Liver (tissue), 9 donors: Measurements from ENCODE around the gene CNR1. TPM values are rescaled to one million over a fixed set of nuclear protein-coding genes. Genes with fewer than 3 reads are reported as not detected.

Experiments used
- DNase-seq: peaks from one replicate; pipeline ENCODE4 v3.0.0-alpha.2; 2017; ENCODE audit warnings: low spot score
- H3K27ac ChIP-seq, 2 donors: one replicate each; pipeline ENCODE4 v1.7.0; 2013; ENCODE audit warnings: inconsistent platforms in 2 of 2, low read length in 2 of 2, control low read depth in 1 of 2, low read depth in 1 of 2, mild to moderate bottlenecking in 1 of 2
- H3K27me3 ChIP-seq, 4 donors: one replicate each; pipeline versions ENCODE4 v1.6.1 to v1.7.0; 2013; ENCODE audit warnings: low read length in 3 of 4, inconsistent platforms in 1 of 4, mild to moderate bottlenecking in 1 of 4, moderate library complexity in 1 of 4; ENCODE audit not compliant: control insufficient read depth in 4 of 4, insufficient read depth in 4 of 4
- H3K36me3 ChIP-seq, 4 donors: one replicate each; pipeline versions ENCODE4 v1.6.1 to v1.7.0; 2013; ENCODE audit warnings: low read length in 3 of 4, mild to moderate bottlenecking in 3 of 4, low read depth in 1 of 4, moderate library complexity in 1 of 4; ENCODE audit not compliant: control insufficient read depth in 4 of 4, insufficient read depth in 3 of 4
- H3K4me1 ChIP-seq, 4 donors: one replicate each; pipeline versions ENCODE4 v1.6.1 to v1.7.0; 2013; ENCODE audit warnings: low read length in 3 of 4, mild to moderate bottlenecking in 3 of 4, moderate library complexity in 1 of 4; ENCODE audit not compliant: control insufficient read depth in 4 of 4, insufficient read depth in 4 of 4
- H3K4me3 ChIP-seq, 3 donors: one replicate each; pipeline versions ENCODE4 v1.6.1 to v1.7.0; 2013; ENCODE audit warnings: low read length in 3 of 3, control low read depth in 1 of 3, low read depth in 1 of 3, mild to moderate bottlenecking in 1 of 3
- H3K9ac ChIP-seq, 2 donors: one replicate each; pipeline ENCODE4 v1.7.0; 2013; ENCODE audit warnings: low read length in 2 of 2, mild to moderate bottlenecking in 2 of 2, moderate library complexity in 2 of 2, control low read depth in 1 of 2, low read depth in 1 of 2
- H3K9me3 ChIP-seq, 4 donors: one replicate each; pipeline versions ENCODE4 v1.6.1 to v1.7.0; 2013; ENCODE audit warnings: low read length in 3 of 4; ENCODE audit not compliant: control insufficient read depth in 4 of 4
- CTCF ChIP-seq: fragments of 150-350 bp; IDR thresholded peaks from 2 replicates; pipeline ENCODE4 v1.5.1; 2017; ENCODE audit warnings: improper control_type of control experiment, low read depth, low read length; ENCODE audit not compliant: missing input control
- EGR1 ChIP-seq, 2 donors: IDR thresholded peaks; 2 replicates each; pipeline ENCODE4 v1.6.1; 2016 to 2018; ENCODE audit warnings: antibody characterized with exemption in 2 of 2, low read depth in 2 of 2
- GABPA ChIP-seq, 2 donors: IDR thresholded peaks in 1 of 2; conservative IDR thresholded peaks in 1 of 2; 2 replicates each; pipeline ENCODE4 v1.6.1; 2016; ENCODE audit warnings: antibody characterized with exemption in 2 of 2, mild to moderate bottlenecking in 1 of 2, moderate library complexity in 1 of 2
- NR2F2 ChIP-seq: IDR thresholded peaks from 2 replicates; pipeline ENCODE4 v1.6.1; 2016; ENCODE audit warnings: antibody characterized with exemption
- RXRA ChIP-seq, 2 donors: IDR thresholded peaks; 2 replicates each; pipeline ENCODE4 v1.6.1; 2017 to 2018; ENCODE audit warnings: antibody characterized with exemption in 2 of 2, mild to moderate bottlenecking in 1 of 2
- WGBS: extraction: QIAGEN DNeasy Blood & Tissue Kit; methylation state at CpG from one replicate; pipeline ENCODE4 v1.1.7; 2013; 5-methylcytosine and 5-hydroxymethylcytosine counted together
- polyA plus RNA-seq, 2 donors: library from polyadenylated mRNA; stranded (reverse) in 1 of 2; unstranded in 1 of 2; fragments of 200-250 nt in 1 of 2; fragments of >200 nt in 1 of 2; fragmentation: Nextera tagmentation in 1 of 2; extraction: Ambion mirVana in 1 of 2; gene quantifications; one replicate each; pipeline versions ENCODE4 v1.2.1 to v1.2.3, GENCODE V29; 2013 to 2015
- total RNA-seq, 2 donors: library from RNA; depleted of rRNA; stranded (reverse); fragments of >200 nt; gene quantifications; one replicate each; pipeline ENCODE4 v1.2.3, GENCODE V29; 2014
- TF ChIP-seq, protein P1 (sequence below): IDR thresholded peaks from 2 replicates; pipeline ENCODE4 v1.6.1; 2016; ENCODE audit warnings: antibody characterized with exemption
- TF ChIP-seq, protein P2 (sequence below): IDR thresholded peaks from 2 replicates; pipeline ENCODE4 v1.6.1; 2016; ENCODE audit warnings: antibody characterized with exemption
- donor health status: healthy.
- donor health status: healthy.
- donor health status: healthy.
- donor health status: healthy.
- donor health status: healthy.

Gene CNR1
- total and polyA plus RNA-seq, 4 donors = 0.04 to 0.67 (median 0.13) TPM

GRCh38 chr6:88144637-88145297 lies 21.4 kb downstream of the CNR1 start:
- H3K27ac ChIP-seq = no peak overlapping the region
- no peak overlapping the region for H3K9ac ChIP-seq
- WGBS = 93% methylated on average over 20 of the region's 20 CpGs
- no peaks in the 10 kb centered on the region for H3K36me3 ChIP-seq
- no peaks in the 10 kb centered on the region for H3K27me3 ChIP-seq
- H3K9me3 ChIP-seq = no peaks in the 10 kb centered on the region
- H3K4me3 ChIP-seq = no peak overlapping the region
- no peaks in the 10 kb centered on the region for H3K4me1 ChIP-seq
- TF ChIP-seq RXRA (IDR thresholded peaks at IDR 0.05) = no peak
- TF ChIP-seq, protein P1, sequence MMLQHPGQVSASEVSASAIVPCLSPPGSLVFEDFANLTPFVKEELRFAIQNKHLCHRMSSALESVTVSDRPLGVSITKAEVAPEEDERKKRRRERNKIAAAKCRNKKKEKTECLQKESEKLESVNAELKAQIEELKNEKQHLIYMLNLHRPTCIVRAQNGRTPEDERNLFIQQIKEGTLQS = no peak
- TF ChIP-seq, protein P2, sequence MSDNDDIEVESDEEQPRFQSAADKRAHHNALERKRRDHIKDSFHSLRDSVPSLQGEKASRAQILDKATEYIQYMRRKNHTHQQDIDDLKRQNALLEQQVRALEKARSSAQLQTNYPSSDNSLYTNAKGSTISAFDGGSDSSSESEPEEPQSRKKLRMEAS = no peak
- TF ChIP-seq EGR1 (IDR thresholded peaks at IDR 0.05; ENCODE audit: low read depth in 2 of 2) = no peak
- no peak for DNase-seq

DNA sequence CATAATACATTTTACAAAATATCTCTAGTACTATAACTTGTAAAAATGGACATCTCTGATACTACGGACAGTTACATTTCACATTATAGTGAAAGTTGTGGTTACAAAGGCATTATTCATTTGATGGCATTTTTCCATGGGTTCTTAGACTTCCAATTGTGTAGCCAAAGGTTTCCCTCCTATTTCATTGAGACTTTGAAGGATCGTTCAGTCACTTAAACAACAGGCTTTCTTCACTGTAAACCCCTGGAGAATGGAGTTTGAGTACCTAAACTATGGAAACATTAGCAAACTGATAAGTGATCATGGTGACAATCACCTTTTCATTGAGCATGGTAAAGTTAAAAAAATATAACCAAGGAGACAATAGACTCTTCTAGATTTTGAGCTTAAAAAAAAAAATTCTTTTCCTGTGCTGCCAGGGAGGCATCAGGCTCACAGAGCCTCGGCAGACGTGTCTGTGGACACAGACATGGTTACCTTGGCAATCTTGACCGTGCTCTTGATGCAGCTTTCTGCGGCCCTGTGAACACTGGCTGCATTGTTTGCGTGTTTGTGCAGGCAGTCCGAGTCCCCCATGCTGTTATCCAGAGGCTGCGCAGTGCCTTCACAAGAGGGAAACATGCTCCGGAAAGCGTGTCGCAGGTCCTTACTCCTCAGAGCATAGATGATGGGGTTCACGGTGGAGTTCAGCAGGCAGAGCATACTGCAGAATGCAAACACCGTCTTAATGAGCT lies 22.6 kb downstream of the CNR1 start:
- 84% methylated on average over 14 of the region's 14 CpGs for WGBS
- no peak for DNase-seq
- H3K9ac ChIP-seq = no peak overlapping the region
- H3K9me3 ChIP-seq = no peaks in the 10 kb centered on the region
- H3K4me3 ChIP-seq = no peak overlapping the region
- H3K36me3 ChIP-seq = no peaks in the 10 kb centered on the region
- TF ChIP-seq NR2F2 (no peak), GABPA (IDR thresholded peaks at IDR 0.05 in 1 of 2, conservative IDR thresholded peaks at IDR 0.05 in 1 of 2) (no peak), CTCF (no peak), RXRA (IDR thresholded peaks at IDR 0.05) (no peak)
- TF ChIP-seq, protein P2 = no peak
- H3K27ac ChIP-seq = no peak overlapping the region
- H3K4me1 ChIP-seq = no peaks in the 10 kb centered on the region
- H3K27me3 ChIP-seq = no peaks in the 10 kb centered on the region

DNA sequence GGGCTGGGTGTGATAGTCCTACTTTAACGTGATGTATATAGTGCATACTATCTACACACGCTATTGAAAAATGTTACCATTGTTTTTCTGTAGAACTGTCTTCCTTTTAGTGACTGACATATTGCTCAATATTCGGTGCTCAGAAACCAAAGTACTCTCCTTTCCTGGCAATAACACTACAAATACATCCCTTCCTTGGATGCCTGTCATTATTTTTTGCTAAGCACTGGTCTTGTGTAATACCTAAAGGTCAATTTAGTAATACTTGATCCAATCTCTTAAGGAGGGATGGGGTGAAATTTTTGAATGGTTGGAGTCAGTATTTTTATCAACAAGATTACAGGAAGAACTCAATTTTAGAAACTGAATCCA lies 23.9 kb downstream of the CNR1 start:
- H3K9ac ChIP-seq = no peak overlapping the region
- H3K36me3 ChIP-seq = no peaks in the 10 kb centered on the region
- no peak overlapping the region for H3K27ac ChIP-seq
- no peak for TF ChIP-seq EGR1 (IDR thresholded peaks at IDR 0.05; ENCODE audit: low read depth in 2 of 2)
- no peak for DNase-seq
- no peak overlapping the region for H3K4me3 ChIP-seq
- 77% methylated on average over 3 of the region's 3 CpGs for WGBS
- H3K27me3 ChIP-seq = no peaks in the 10 kb centered on the region
- H3K9me3 ChIP-seq = no peaks in the 10 kb centered on the region
- no peaks in the 10 kb centered on the region for H3K4me1 ChIP-seq
